GM23338 (cell line): ENCODE data around the gene RBP7. TPM values are rescaled to one million over a fixed set of nuclear protein-coding genes. Genes with fewer than 3 reads are reported as not detected.

Source experiments
- ATAC-seq: fragments of 200-7000 bp; cut with Tn5 transposase; 3 replicates; pipeline ENCODE4 v1.9.1; 2020
- DNase-seq: peaks from one replicate; pipeline ENCODE4 v3.0.0-alpha.2; 2015; ENCODE audit warnings: low spot score
- H2AFZ ChIP-seq: fragments of 200-600 bp; sonication (generic); 2 replicates; pipeline ENCODE4 v1.8.0; 2016; ENCODE audit warnings: antibody characterized with exemption, mild to moderate bottlenecking, moderate library complexity
- H3F3A ChIP-seq: fragments of 200-600 bp; sonication (generic); replicated peaks from 2 replicates; pipeline ENCODE4 v1.8.0; 2017; ENCODE audit warnings: antibody characterized with exemption, mixed run types, low read depth
- H3K27ac ChIP-seq: fragments of 200-600 bp; sonication (generic); 2 replicates; pipeline ENCODE4 v1.6.1; 2016; ENCODE audit warnings: low read depth
- H3K27me3 ChIP-seq: fragments of 200-600 bp; sonication (generic); 2 replicates; pipeline ENCODE4 v1.8.0; 2016; ENCODE audit warnings: mild to moderate bottlenecking, mixed run types, moderate library complexity; ENCODE audit not compliant: insufficient read depth
- H3K36me3 ChIP-seq: fragments of 200-600 bp; sonication (generic); 2 replicates; pipeline ENCODE4 v1.8.0; 2016; ENCODE audit warnings: mild to moderate bottlenecking; ENCODE audit not compliant: insufficient read depth
- H3K4me1 ChIP-seq: fragments of 200-600 bp; sonication (generic); 2 replicates; pipeline ENCODE4 v1.8.0; 2016; ENCODE audit warnings: mild to moderate bottlenecking, moderate library complexity; ENCODE audit not compliant: insufficient read depth
- H3K4me2 ChIP-seq: fragments of 200-600 bp; sonication (generic); 2 replicates; pipeline ENCODE4 v1.7.1; 2017; ENCODE audit warnings: mixed run types
- H3K4me3 ChIP-seq: fragments of 200-600 bp; sonication (generic); 2 replicates; pipeline ENCODE4 v1.6.1; 2016; ENCODE audit warnings: mixed run types
- H3K79me2 ChIP-seq: fragments of 200-600 bp; sonication (generic); replicated peaks from 2 replicates; pipeline ENCODE4 v1.8.0; 2017; ENCODE audit warnings: mild to moderate bottlenecking; ENCODE audit not compliant: insufficient read depth
- H3K9me2 ChIP-seq: fragments of 200-600 bp; sonication (generic); 2 replicates; pipeline ENCODE4 v1.8.0; 2017; ENCODE audit not compliant: insufficient read depth
- H4K20me1 ChIP-seq: fragments of 200-600 bp; sonication (generic); replicated peaks from 2 replicates; pipeline ENCODE4 v1.8.0; 2017; ENCODE audit warnings: mild to moderate bottlenecking; ENCODE audit not compliant: insufficient read depth
- H3K27ac Mint-ChIP-seq: 2 replicates; pipeline ENCODE4 v1.8.0; 2020; ENCODE audit warnings: inconsistent platforms, mild to moderate bottlenecking, moderate library complexity, mixed read lengths
- H3K27me3 Mint-ChIP-seq: 3 replicates; pipeline ENCODE4 v1.8.0; 2022; ENCODE audit warnings: low read depth, mild to moderate bottlenecking, moderate library complexity, mixed read lengths, inconsistent platforms; ENCODE audit not compliant: insufficient read depth, poor library complexity
- H3K36me3 Mint-ChIP-seq: 3 replicates; pipeline ENCODE4 v1.8.0; 2021; ENCODE audit warnings: low read depth, mild to moderate bottlenecking, inconsistent platforms, moderate library complexity, mixed read lengths
- H3K4me1 Mint-ChIP-seq: 3 replicates; pipeline ENCODE4 v1.8.0; 2020; ENCODE audit warnings: mild to moderate bottlenecking, inconsistent platforms, mixed read lengths
- H3K4me3 Mint-ChIP-seq: 3 replicates; pipeline ENCODE4 v1.8.0; 2021; ENCODE audit warnings: moderate library complexity, mild to moderate bottlenecking, inconsistent platforms, mixed read lengths
- H3K9me3 Mint-ChIP-seq: 3 replicates; pipeline ENCODE4 v1.8.0; 2020; ENCODE audit warnings: moderate library complexity, mild to moderate bottlenecking, inconsistent platforms, mixed read lengths
- CREB1 ChIP-seq: fragments of 250-450 bp; sonication (Bioruptor Pico); IDR thresholded peaks from 2 replicates; pipeline ENCODE4 v1.5.0; 2020; ENCODE audit warnings: low read depth, mild to moderate bottlenecking, moderate library complexity
- CTCF ChIP-seq, 2 experiments: fragments of 200-600 bp in 1 of 2; sonication (generic) in 1 of 2; conservative IDR thresholded peaks; 2 replicates each; pipeline versions ENCODE4 v1.5.1 to v1.6.1; 2016 to 2017; ENCODE audit warnings: antibody characterized with exemption in 2 of 2, low read depth in 2 of 2, mild to moderate bottlenecking in 2 of 2, moderate library complexity in 1 of 2
- ZNF114 ChIP-seq: fragments of 250-450 bp; sonication (Bioruptor Pico); IDR thresholded peaks from 2 replicates; pipeline ENCODE4 v1.5.0; 2020; ENCODE audit warnings: mild to moderate bottlenecking, moderate library complexity
- ZNF462 ChIP-seq: fragments of 250-450 bp; sonication (Bioruptor Pico); IDR thresholded peaks from 2 replicates; pipeline ENCODE4 v1.5.0; 2020; ENCODE audit warnings: mild to moderate bottlenecking, moderate library complexity
- polyA plus RNA-seq: library from polyadenylated mRNA; unstranded; fragments of >200 nt; fragmentation: Nextera tagmentation; extraction: Ambion mirVana; gene quantifications from 2 replicates; pipeline ENCODE4 v1.2.1, GENCODE V29; 2016
- total RNA-seq: library from RNA; depleted of rRNA; stranded (reverse); fragments of >200 nt; shearing (Covaris generic); gene quantifications from 2 replicates; pipeline ENCODE4 v1.2.3, GENCODE V29; 2014
- TF ChIP-seq, protein P1 (sequence below): IDR thresholded peaks from 2 replicates; pipeline ENCODE4 v1.6.1; 2016; ENCODE audit warnings: antibody characterized with exemption
- TF ChIP-seq, protein P2 (sequence below): IDR thresholded peaks from one replicate; pipeline ENCODE4 v1.6.1; 2018; ENCODE audit warnings: antibody characterized with exemption; ENCODE audit not compliant: unreplicated experiment

The RBP7 gene
- total and polyA plus RNA-seq, 2 experiments from 2014 or later: 3.2 to 16.7 TPM

DNA sequence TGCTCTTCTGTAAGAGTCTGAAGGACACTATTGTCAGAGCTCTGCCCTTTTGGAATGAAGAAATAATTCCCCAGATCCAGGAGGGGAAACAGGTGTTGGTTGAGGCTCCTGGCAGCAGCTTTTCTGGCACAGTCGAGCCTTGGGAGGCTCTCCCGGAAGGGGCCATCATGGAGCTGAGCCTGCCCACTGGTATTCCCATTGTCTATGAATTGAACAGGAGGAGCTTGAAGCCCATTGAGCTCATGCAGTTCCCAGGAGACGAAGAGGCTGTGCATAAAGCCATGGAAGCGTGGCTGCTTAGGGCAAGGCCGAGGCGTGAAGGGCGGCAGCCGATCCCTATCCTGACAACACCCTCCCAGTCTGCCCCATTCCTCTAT is 62.3 kb downstream of the RBP7 start (continued):
- TF ChIP-seq CTCF (conservative IDR thresholded peaks at IDR 0.05; ENCODE audit: low read depth in 2 of 2) (no peak), CREB1 (no peak), ZNF114 (CRISPR knock-in tag) (no peak)

GRCh38 chr1:10060311-10061100 is 63.5 kb downstream of the RBP7 start:
- H3K27ac ChIP-seq: no peak overlapping the region
- peaks cover 98% of the 10 kb centered on the region for H3K79me2 ChIP-seq
- H4K20me1 ChIP-seq: peaks cover 23% of the 10 kb centered on the region

More at GRCh38 chr1:10060311-10061100, 63.5 kb downstream of the RBP7 start:
- Mint-ChIP-seq H3K4me1 (peaks cover 29% of the 10 kb centered on the region), H3K4me3 (no peak overlapping the region), H3K27me3 (peaks cover 2% of the 10 kb centered on the region), H3K27ac (no peak overlapping the region), H3K9me3 (no peaks in the 10 kb centered on the region), H3K36me3 (no peaks in the 10 kb centered on the region; the same call in 2 of the 3 replicates)
- H3K4me1 ChIP-seq: peaks cover 13% of the 10 kb centered on the region; the same call in 1 of the 2 replicates
- no peak overlapping the region for H3K4me2 ChIP-seq
- TF ChIP-seq, protein P1, sequence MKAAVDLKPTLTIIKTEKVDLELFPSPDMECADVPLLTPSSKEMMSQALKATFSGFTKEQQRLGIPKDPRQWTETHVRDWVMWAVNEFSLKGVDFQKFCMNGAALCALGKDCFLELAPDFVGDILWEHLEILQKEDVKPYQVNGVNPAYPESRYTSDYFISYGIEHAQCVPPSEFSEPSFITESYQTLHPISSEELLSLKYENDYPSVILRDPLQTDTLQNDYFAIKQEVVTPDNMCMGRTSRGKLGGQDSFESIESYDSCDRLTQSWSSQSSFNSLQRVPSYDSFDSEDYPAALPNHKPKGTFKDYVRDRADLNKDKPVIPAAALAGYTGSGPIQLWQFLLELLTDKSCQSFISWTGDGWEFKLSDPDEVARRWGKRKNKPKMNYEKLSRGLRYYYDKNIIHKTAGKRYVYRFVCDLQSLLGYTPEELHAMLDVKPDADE: no peak
- TF ChIP-seq ZNF462: no peak
- TF ChIP-seq, protein P2, sequence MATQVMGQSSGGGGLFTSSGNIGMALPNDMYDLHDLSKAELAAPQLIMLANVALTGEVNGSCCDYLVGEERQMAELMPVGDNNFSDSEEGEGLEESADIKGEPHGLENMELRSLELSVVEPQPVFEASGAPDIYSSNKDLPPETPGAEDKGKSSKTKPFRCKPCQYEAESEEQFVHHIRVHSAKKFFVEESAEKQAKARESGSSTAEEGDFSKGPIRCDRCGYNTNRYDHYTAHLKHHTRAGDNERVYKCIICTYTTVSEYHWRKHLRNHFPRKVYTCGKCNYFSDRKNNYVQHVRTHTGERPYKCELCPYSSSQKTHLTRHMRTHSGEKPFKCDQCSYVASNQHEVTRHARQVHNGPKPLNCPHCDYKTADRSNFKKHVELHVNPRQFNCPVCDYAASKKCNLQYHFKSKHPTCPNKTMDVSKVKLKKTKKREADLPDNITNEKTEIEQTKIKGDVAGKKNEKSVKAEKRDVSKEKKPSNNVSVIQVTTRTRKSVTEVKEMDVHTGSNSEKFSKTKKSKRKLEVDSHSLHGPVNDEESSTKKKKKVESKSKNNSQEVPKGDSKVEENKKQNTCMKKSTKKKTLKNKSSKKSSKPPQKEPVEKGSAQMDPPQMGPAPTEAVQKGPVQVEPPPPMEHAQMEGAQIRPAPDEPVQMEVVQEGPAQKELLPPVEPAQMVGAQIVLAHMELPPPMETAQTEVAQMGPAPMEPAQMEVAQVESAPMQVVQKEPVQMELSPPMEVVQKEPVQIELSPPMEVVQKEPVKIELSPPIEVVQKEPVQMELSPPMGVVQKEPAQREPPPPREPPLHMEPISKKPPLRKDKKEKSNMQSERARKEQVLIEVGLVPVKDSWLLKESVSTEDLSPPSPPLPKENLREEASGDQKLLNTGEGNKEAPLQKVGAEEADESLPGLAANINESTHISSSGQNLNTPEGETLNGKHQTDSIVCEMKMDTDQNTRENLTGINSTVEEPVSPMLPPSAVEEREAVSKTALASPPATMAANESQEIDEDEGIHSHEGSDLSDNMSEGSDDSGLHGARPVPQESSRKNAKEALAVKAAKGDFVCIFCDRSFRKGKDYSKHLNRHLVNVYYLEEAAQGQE: no peak
- H3F3A ChIP-seq: 0 out of 2 replicates have a peak, but pooled peaks cover 3% of the 10 kb centered on the region
- no peaks in the 10 kb centered on the region for H3K9me2 ChIP-seq
- ATAC-seq (no peak), DNase-seq (no peak)
- no peak overlapping the region for H3K4me3 ChIP-seq
- no peak overlapping the region for H2AFZ ChIP-seq
- no peaks in the 10 kb centered on the region for H3K27me3 ChIP-seq
- no peaks in the 10 kb centered on the region; the same call in 1 of the 2 replicates for H3K36me3 ChIP-seq
